ENCODE data around the gene SETD9.

Gene SETD9

DNA sequence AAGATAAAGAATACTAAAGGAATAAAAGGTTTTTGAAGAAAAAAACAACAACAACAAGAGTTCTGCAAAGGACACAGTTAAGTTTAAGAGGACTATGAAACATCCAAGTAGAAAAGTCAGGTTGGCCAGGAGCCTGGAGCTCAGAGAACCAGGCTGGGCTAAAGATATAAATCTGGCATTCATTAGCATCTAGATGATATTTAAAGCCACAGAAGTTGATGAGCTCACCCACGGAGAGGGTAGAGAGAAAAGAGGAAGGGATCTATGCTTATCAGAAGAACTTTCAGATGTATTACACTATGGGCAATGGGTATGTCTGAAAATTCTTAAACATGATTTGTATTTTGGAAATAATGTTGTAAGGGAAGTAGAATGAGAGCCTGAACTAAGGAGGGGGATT is 32.6 kb downstream of the SETD9 start:
- DNase-seq: no peak

DNA sequence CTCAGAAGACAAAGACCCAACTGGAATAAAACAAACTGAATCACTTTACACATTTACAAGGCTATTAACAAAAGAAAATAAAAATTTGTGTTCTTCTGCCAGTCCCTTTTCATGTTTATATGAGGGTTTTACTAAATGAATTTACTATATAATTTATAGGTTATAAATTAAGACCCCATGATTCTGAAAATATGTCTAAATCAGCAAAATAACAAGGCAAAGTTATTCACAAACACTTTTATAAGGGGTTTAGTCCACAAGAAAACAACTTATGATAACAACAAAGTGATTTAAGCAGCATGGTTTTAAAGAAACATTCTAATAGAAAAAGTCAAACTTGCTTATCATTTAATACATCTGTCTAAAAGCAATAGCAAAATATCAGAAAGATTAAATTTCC is 37.7 kb downstream of the SETD9 start:
- no peak for DNase-seq

DNA sequence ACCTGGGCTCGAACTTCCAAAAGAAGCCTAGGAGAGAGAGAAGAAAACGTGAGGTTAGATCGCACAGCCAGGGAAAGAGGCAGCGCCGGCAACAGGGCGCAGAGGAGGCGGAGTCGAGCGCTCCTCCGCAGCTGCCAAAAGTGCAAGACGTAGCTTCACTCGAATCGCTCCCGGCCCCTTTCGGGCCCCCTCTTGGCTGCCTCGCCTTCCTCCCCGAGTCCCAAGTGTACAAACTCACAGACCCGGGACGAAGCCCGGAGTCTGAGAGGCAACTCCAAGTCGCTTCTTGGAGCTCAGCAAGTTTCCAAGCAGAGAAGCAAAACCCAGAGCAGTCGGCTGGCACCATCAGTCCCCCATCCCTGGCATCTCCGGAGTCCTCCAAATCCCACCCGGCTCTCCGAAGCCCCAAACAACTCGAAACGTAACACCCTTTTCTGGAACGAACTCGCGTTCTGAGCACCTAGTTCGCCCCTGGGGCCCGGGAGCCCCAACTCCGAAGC is 41.3 kb downstream of the SETD9 start:
- peak; percentile 3 for DNase-seq

DNA sequence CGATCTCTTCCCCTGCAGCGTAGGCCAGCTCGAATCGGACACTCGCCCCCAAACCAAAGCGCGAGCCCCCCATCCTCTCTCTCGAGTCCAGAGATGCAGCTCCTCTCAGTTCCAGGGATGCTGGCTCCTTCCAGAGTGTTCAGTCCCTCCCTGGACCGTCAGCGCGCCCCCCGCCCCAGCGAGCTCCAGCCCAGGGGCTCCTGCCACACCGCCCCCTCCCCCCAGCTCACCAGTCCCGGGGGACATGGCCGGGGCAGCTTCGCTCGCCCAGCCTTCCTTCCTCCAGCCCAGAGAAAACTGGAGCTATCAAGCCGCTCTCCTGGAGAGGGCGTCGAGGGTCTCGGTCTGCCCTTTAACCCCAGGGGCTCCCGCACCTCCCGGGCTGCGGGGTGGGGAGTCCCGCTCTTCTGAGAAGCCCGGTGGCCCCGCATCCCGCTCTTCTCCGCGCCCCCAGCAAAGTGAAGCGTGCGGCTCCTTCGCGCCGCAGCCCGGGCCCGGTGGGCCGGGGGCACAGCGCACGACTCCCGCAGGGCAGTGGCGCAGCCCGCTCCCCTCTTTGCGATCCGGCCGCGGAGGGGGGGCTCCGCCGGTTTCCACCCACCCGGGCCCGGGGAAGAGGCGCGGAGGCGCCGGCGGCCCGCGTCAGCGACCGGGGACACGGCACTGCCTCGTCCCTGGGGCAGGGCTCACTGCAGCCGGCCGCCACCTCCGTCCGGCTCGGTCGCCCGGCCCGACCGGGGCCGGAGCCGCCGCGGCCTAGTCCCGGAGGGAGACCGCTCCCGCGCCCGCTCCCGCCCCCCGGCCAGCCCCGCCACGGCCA is 41.9 kb downstream of the SETD9 start:
- peak; percentile 17 for DNase-seq

DNA sequence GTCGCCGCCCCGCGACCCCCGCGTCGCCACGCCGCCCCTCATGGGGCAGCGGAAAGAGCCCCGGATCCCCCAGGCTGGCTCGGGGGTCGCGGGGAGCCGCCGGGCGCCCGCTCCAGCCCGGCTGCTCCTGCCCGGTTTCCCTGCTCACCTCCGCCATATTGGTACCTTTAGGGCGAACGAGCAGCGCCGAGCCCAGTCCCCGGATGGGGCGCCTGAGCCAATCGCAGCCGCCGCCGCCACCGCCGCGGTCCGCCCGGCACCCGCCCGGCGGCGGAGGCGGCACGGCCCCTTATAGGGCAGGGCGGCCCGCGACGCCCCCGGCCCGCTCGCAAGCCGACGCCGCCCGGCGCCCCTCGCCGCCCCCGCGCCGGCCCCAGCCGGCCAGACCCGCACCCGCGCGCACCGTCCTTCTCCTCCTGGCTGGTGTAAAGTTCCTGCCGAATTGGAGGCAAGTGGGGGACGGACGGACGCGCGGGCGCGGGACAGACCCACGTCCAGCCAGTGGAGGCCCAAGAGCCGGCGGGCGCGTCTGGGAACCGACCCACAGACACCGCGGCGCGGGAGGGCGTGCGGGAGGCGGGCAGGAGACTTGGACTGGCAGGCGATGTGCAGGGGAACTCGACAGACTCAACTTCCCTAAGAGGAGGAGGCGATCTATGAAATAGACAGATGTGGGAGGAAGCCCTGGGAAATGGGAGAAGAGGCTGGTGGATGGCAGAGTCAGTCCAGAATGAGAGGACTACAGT is 42.7 kb downstream of the SETD9 start, which contains the start of gene MIER3:
TSS of gene MIER3 (minus strand) at position 178 of the 746 bp plus-strand sequence. CDS start at position 157, 21 bp downstream.
- DNase-seq: peak; percentile 67

DNA sequence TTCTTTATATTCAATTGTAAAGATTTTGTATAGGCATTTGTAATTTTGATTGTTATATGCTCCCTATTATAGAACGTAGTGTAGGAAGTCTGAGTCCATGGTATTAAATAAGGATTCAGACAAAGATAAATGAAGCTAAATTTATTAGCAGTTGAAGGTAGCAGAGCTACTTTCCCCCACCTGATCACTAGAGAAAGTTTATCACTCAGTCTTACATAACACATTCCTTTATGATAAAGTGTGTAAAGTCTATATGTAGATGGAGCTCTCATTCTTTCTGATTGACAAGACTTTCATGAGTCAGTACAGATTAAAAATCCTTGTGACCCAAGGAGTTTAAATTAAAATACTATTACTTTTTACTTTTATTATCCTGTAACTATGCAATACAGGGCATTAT is 44.9 kb downstream of the SETD9 start:
- DNase-seq: no peak

DNA sequence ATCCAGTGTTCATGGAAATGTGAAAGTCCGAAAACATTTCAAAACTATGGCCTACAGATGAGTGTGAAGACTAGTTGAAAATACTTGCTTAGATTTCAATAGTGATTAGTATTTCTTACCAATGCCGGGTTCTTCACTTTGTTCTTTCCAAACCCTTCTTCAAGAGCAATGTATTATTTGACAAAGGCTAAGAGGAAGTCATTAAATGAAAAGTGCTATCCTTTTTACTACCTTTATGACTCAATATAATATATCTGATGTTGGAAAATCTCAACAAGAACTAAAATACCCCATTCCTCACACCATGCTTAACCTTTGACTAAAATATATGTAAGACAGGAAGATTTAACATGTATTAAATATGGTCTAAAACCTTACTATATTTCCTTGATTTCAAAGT is 49.2 kb downstream of the SETD9 start:
- no peak for DNase-seq

DNA sequence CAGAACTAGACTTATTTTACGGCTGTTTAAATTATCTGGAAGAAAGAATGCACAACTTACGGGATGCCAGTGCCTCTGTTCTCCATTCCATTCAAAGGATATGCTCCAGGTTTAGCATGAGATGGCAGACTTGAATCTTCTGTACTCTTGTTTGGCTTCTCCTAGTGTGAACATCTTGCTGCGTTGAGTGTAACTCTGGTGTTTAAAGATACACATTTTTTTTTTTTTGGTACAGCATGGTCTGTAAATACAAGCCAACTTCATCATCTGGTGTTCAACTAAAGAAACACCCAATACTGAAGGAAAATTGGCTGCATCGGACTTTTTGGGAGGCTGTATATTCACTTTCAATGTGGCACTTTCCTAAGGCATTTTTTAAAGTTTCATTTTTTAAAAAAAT is 49.9 kb downstream of the SETD9 start:
- DNase-seq: no peak

DNA sequence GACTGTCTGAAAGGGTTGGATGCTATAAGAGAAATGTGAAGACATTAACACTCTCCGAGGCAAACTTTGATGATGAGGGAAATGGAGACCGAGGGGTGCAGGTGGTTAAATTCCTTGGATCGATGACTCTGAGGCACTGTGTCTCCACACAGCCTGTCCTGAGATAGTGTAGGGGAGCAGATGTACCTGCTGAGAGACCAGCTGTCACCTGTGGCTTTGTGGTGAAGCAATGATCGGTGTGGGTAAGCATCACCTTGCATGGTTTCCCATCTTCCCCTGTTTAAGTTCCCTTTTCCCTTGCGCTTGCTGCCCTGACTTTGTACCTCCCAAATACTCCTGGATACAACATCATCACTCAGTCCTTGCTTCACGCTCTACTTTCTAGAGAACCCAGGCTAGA is 52.4 kb downstream of the SETD9 start:
- DNase-seq: no peak

DNA sequence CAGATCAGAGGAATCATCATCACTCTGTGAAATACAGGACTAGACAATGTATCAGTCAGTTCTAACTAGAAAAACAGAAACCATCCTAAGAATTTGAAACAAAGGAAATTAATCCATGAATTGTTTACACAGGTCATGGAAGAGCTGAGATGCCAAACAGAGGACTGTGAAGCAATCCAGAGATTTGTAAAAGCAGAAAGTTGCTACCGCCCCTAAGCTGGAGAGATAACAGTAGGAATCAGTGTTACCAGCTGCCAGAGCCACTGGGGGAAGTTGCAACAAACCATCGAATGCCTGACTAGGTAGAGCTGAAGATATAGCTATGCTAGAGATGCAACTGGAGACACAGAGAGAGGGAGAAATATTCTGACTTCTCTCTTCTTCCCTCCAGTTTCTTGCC is 52.9 kb downstream of the SETD9 start:
- no peak for DNase-seq

DNA sequence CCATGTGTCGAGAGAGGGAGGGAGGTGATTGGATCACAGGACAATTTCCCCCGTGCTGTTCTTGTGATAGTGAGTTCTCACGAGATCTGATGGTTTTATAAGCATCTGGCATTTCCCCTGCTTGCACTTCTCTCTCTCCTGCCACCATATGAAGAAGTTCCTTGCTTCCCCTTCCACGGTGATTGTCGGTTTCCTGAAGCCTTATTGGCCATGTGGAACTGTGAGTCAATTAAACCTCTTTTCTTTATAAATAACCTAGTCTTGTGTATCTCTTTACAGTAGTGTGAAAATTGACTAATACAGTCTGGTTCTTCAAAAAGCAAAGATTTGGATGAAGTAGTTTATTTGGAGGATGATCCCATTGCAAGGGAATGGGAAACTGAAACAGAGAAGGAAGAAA is 53.9 kb downstream of the SETD9 start:
- DNase-seq: no peak

DNA sequence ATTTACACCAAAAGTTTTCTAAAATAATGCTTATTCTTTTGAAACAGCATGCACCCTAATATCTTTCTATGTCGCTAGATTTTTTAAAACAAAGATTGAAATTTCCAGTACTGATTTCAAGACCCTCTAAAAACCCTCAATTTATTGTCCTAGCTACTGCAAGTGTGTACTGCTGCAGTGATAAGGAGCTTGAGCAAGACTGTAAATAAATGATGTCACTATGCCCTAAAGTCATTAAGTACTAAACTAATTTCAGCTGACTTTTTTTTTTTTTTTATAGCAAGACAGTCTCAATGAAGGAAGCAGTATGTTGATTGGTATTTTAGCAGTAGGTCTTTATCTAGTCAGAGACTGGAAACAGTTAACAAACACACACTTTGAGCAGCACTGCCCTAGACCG is 54.8 kb downstream of the SETD9 start:
- no peak for DNase-seq
